WI38 (cell line): Measurements from ENCODE around the gene NSL1.

ENCODE experiments used
- H3K4me3 ChIP-seq: 2 replicates; pipeline ENCODE4 v1.5.1; 2011; ENCODE audit warnings: low read depth, mild to moderate bottlenecking, control low read depth, low read length
- CTCF ChIP-seq: IDR thresholded peaks from 2 replicates; pipeline ENCODE4 v1.5.1; 2012; ENCODE audit warnings: low read depth, mild to moderate bottlenecking, control low read depth, low read length

The NSL1 gene

GRCh38 chr1:212691561-212692071 lies 100.0 kb downstream of the NSL1 start:
- TF ChIP-seq CTCF: no peak
- H3K4me3 ChIP-seq: no peak overlapping the region

- no peak for TF ChIP-seq CTCF
- no peak overlapping the region for H3K4me3 ChIP-seq
Observed at GRCh38 chr1:212690816-212691403, 100.7 kb downstream of the NSL1 start.

- TF ChIP-seq CTCF: no peak
- H3K4me3 ChIP-seq: no peak overlapping the region
Observed at GRCh38 chr1:212689758-212690529, 101.6 kb downstream of the NSL1 start.

GRCh38 chr1:212689196-212689725 lies 102.3 kb downstream of the NSL1 start:
- H3K4me3 ChIP-seq: no peak overlapping the region
- TF ChIP-seq CTCF: no peak

GRCh38 chr1:212688341-212689047 lies 103.1 kb downstream of the NSL1 start:
- no peak overlapping the region for H3K4me3 ChIP-seq
- no peak for TF ChIP-seq CTCF

DNA sequence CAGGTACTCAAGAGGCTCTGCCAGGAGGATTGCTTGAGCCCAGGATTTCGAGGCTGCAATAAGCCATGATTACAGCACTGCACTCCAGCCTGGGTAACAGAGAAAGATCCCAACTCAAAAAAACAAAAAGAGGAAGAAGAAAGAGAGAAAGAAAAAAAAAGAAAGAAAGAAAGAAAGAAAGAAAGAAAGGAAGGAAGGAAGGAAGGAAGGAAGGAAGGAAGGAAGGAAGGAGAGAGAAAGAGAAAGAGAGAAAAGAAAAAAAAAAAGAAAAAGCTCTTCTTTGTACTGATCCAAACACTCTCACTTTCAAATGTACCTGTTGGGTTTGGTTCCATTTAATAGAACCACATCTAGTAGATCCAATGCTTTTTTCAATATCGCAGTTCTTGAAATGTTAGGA lies 103.8 kb downstream of the NSL1 start:
- no peak for TF ChIP-seq CTCF
- H3K4me3 ChIP-seq: no peak overlapping the region

- no peak for TF ChIP-seq CTCF
- H3K4me3 ChIP-seq: no peak overlapping the region
Observed at GRCh38 chr1:212686591-212686990, 105.0 kb downstream of the NSL1 start.
